H1 (cell line): Measurements from ENCODE around the gene ERCC3. TPM values are rescaled to one million over a fixed set of nuclear protein-coding genes. Genes with fewer than 3 reads are reported as not detected.
A peak's percentile ranks its signal among the peaks of the same experiment; 100 is the strongest.

Experiments
- CTCF ChIA-PET: fragments of 300-600 bp; sonication (Branson Sonifier 250); formaldehyde crosslinking; loops from one replicate; lab custom pipeline; 2021; ENCODE audit not compliant: partially characterized antibody; lab: Charles Lee
- POLR2A ChIA-PET: fragments of 300-600 bp; sonication (Branson Sonifier 250); formaldehyde crosslinking; loops from one replicate; lab custom pipeline; 2021; ENCODE audit warnings: inconsistent platforms; ENCODE audit not compliant: partially characterized antibody; lab: Charles Lee
- DNase-seq, 2 experiments: peaks; one replicate each; pipeline versions ENCODE4 v3.0.0 to v3.0.0-alpha.2; 2010 to 2022; ENCODE audit warnings: low spot score in 2 of 2, low read depth in 1 of 2, mixed read lengths in 1 of 2
- FAIRE-seq: peaks from 2 replicates; lab custom pipeline; 2011; peaks lifted over from hg19 to GRCh38; lab: Jason Lieb, UNC
- H2AFZ ChIP-seq: 2 replicates; pipeline ENCODE4 v1.8.1; 2012; ENCODE audit warnings: low read length, inconsistent platforms
- H2AK5ac ChIP-seq: 2 replicates; pipeline ENCODE4 v1.6.1; 2013; ENCODE audit warnings: low read depth, low read length
- H2BK120ac ChIP-seq: replicated peaks from 2 replicates; pipeline ENCODE3; 2013; ENCODE audit warnings: low read depth, low read length, inconsistent platforms
- H2BK12ac ChIP-seq: 2 replicates; pipeline ENCODE4 v1.6.1; 2013; ENCODE audit warnings: low read depth, low read length
- H2BK15ac ChIP-seq: 2 replicates; pipeline ENCODE4 v1.6.1; 2013; ENCODE audit warnings: low read length
- H2BK20ac ChIP-seq: 2 replicates; pipeline ENCODE4 v1.6.1; 2013; ENCODE audit warnings: low read length
- H2BK5ac ChIP-seq: 2 replicates; pipeline ENCODE4 v1.6.1; 2013; ENCODE audit warnings: low read depth, low read length
- H3K14ac ChIP-seq: 2 replicates; pipeline ENCODE4 v1.6.1; 2013; ENCODE audit warnings: inconsistent platforms; ENCODE audit not compliant: insufficient read length
- H3K18ac ChIP-seq: 2 replicates; pipeline ENCODE4 v1.6.1; 2013; ENCODE audit warnings: low read length; ENCODE audit errors: extremely low read depth
- H3K23ac ChIP-seq: 2 replicates; pipeline ENCODE4 v1.6.1; 2013; ENCODE audit warnings: inconsistent platforms; ENCODE audit not compliant: insufficient read length
- H3K23me2 ChIP-seq: 2 replicates; pipeline ENCODE4 v1.6.1; 2013; ENCODE audit warnings: low read depth, low read length
- H3K27ac ChIP-seq: 2 replicates; pipeline ENCODE4 v1.6.1; 2011; ENCODE audit warnings: low read depth, low read length, inconsistent platforms
- H3K27me3 ChIP-seq, 4 experiments: replicated peaks in 1 of 4; 1 replicate in 1 of 4; 2 replicates in 3 of 4; pipeline versions ENCODE4 v1.6.1 to v1.8.1; 2011 to 2013; ENCODE audit warnings: low read length in 3 of 4, mild to moderate bottlenecking in 3 of 4, inconsistent platforms in 2 of 4, mixed read lengths in 2 of 4, moderate library complexity in 1 of 4; ENCODE audit not compliant: control insufficient read depth in 3 of 4, insufficient read depth in 3 of 4; ENCODE audit errors: extremely low read depth in 1 of 4
- H3K36me3 ChIP-seq, 4 experiments: 2 replicates each; pipeline versions ENCODE4 v1.6.1 to v1.8.1; 2011 to 2013; ENCODE audit warnings: mild to moderate bottlenecking in 4 of 4, low read length in 3 of 4, moderate library complexity in 2 of 4, control low read depth in 1 of 4, inconsistent platforms in 1 of 4; ENCODE audit not compliant: insufficient read depth in 4 of 4, control insufficient read depth in 2 of 4
- H3K4ac ChIP-seq: replicated peaks from 2 replicates; pipeline ENCODE3; 2013; ENCODE audit warnings: low read length, low read depth, mixed read lengths, inconsistent platforms; ENCODE audit not compliant: insufficient read length
- H3K4me1 ChIP-seq, 4 experiments: replicated peaks in 1 of 4; 1 replicate in 1 of 4; 2 replicates in 3 of 4; pipeline versions ENCODE4 v1.6.1 to v1.8.1; 2011 to 2013; ENCODE audit warnings: low read length in 3 of 4, inconsistent platforms in 2 of 4, mixed read lengths in 1 of 4; ENCODE audit not compliant: insufficient read depth in 4 of 4, control insufficient read depth in 3 of 4
- H3K4me2 ChIP-seq, 2 experiments: 2 replicates each; pipeline versions ENCODE4 v1.6.1 to v1.8.1; 2011 to 2013; ENCODE audit warnings: low read depth in 2 of 2, low read length in 2 of 2, control low read depth in 1 of 2, inconsistent platforms in 1 of 2, mild to moderate bottlenecking in 1 of 2; ENCODE audit not compliant: insufficient read depth in 1 of 2
- H3K4me3 ChIP-seq, 4 experiments: fragments of 200-600, 300-600 bp in 1 of 4; sonication (generic), shearing (Covaris generic), sonication (Bioruptor Twin) in 1 of 4; 2 replicates each; pipeline versions ENCODE4 v1.5.1 to v1.8.1; 2011 to 2016; ENCODE audit warnings: low read length in 4 of 4, low read depth in 3 of 4, control low read depth in 2 of 4, inconsistent platforms in 2 of 4, mild to moderate bottlenecking in 2 of 4, mixed read lengths in 1 of 4, moderate library complexity in 1 of 4; ENCODE audit not compliant: insufficient read depth in 2 of 4; ENCODE audit errors: extremely low read depth in 1 of 4
- H3K56ac ChIP-seq: replicated peaks from 2 replicates; pipeline ENCODE3; 2013; ENCODE audit warnings: low read depth, mild to moderate bottlenecking, mixed read lengths, low read length, inconsistent platforms; ENCODE audit not compliant: insufficient read length
- H3K79me1 ChIP-seq: 2 replicates; pipeline ENCODE4 v1.6.1; 2013; ENCODE audit warnings: low read depth, low read length, control low read depth
- H3K79me2 ChIP-seq, 2 experiments: 2 replicates each; pipeline versions ENCODE4 v1.6.1 to v1.8.1; 2012 to 2013; ENCODE audit warnings: low read length in 2 of 2, mild to moderate bottlenecking in 2 of 2, inconsistent platforms in 1 of 2; ENCODE audit not compliant: insufficient read depth in 2 of 2, control insufficient read depth in 1 of 2
- H3K9ac ChIP-seq, 4 experiments: replicated peaks in 1 of 4; 1 replicate in 1 of 4; 2 replicates in 3 of 4; pipeline versions ENCODE4 v1.6.1 to v1.8.1; 2011 to 2013; ENCODE audit warnings: low read depth in 3 of 4, low read length in 3 of 4, control low read depth in 2 of 4, mild to moderate bottlenecking in 2 of 4, moderate library complexity in 2 of 4, inconsistent platforms in 1 of 4; ENCODE audit errors: extremely low read depth in 1 of 4
- H3K9me3 ChIP-seq, 2 experiments: 2 replicates each; pipeline versions ENCODE4 v1.6.1 to v1.8.1; 2012 to 2013; ENCODE audit warnings: mild to moderate bottlenecking in 2 of 2, moderate library complexity in 2 of 2, control low read depth in 1 of 2, inconsistent platforms in 1 of 2, low read depth in 1 of 2, low read length in 1 of 2, mixed read lengths in 1 of 2; ENCODE audit not compliant: insufficient read depth in 2 of 2
- H4K20me1 ChIP-seq, 2 experiments: replicated peaks in 1 of 2; 2 replicates each; pipeline versions ENCODE3 to v1.8.1; 2011 to 2013; ENCODE audit warnings: inconsistent platforms in 2 of 2, low read length in 2 of 2, mild to moderate bottlenecking in 1 of 2; ENCODE audit not compliant: insufficient read depth in 2 of 2, control insufficient read depth in 1 of 2
- H4K5ac ChIP-seq: 2 replicates; pipeline ENCODE4 v1.6.1; 2013; ENCODE audit warnings: low read length, low read depth, mixed read lengths, inconsistent platforms; ENCODE audit not compliant: insufficient read length
- H4K8ac ChIP-seq: 2 replicates; pipeline ENCODE4 v1.8.0; 2013; ENCODE audit warnings: mild to moderate bottlenecking, moderate library complexity, low read length, inconsistent platforms; ENCODE audit not compliant: insufficient read depth; ENCODE audit errors: extremely low read depth
- H4K91ac ChIP-seq: replicated peaks from 2 replicates; pipeline ENCODE3; 2013; ENCODE audit warnings: low read length, mixed read lengths, inconsistent platforms; ENCODE audit not compliant: insufficient read length
- CREB1 ChIP-seq: IDR thresholded peaks from 2 replicates; pipeline ENCODE4 v1.6.1; 2012; ENCODE audit warnings: inconsistent platforms
- FOSL1 ChIP-seq: IDR thresholded peaks from 2 replicates; pipeline ENCODE4 v1.6.1; 2011; ENCODE audit warnings: mild to moderate bottlenecking, low read depth, low read length, moderate library complexity; ENCODE audit not compliant: insufficient read depth
- KDM1A ChIP-seq: fragments of 200-600, 300-600 bp; sonication (generic); IDR thresholded peaks from 2 replicates; pipeline ENCODE4 v1.7.1; 2016; ENCODE audit warnings: mild to moderate bottlenecking, low read length, borderline replicate concordance
- KDM4A ChIP-seq: IDR thresholded peaks from one replicate; pipeline ENCODE4 v1.7.1; 2012; ENCODE audit warnings: low read depth, mild to moderate bottlenecking, moderate library complexity, low read length, inconsistent platforms; ENCODE audit not compliant: severe bottlenecking
- PHF8 ChIP-seq: fragments of 200-600 bp; sonication (generic); conservative IDR thresholded peaks from 2 replicates; pipeline ENCODE4 v1.7.1; 2012; ENCODE audit warnings: low read depth, mild to moderate bottlenecking, inconsistent platforms, low read length, moderate library complexity
- SIRT6 ChIP-seq: IDR thresholded peaks from one replicate; pipeline ENCODE4 v1.7.1; 2012; ENCODE audit warnings: low read length, inconsistent platforms
- SRF ChIP-seq: IDR thresholded peaks from 2 replicates; pipeline ENCODE4 v1.6.1; 2011; ENCODE audit warnings: mild to moderate bottlenecking, low read depth, low read length, moderate library complexity
- TAF7 ChIP-seq: optimal IDR thresholded peaks from 2 replicates; pipeline ENCODE3; 2011; ENCODE audit warnings: low read depth, mild to moderate bottlenecking, inconsistent platforms, low read length, moderate library complexity, borderline replicate concordance
- TEAD4 ChIP-seq: IDR thresholded peaks from 2 replicates; pipeline ENCODE4 v1.6.1; 2012; ENCODE audit warnings: low read depth, low read length, inconsistent platforms, mixed read lengths
- WGBS, 2 experiments: shearing (Covaris generic) in 1 of 2; methylation state at CpG; one replicate each; pipeline versions ENCODE4 v1.1.6 to v1.1.7; 2013 to 2015; ENCODE audit warnings: low lambda C conversion rate in 2 of 2, mixed read lengths in 2 of 2, inconsistent platforms in 1 of 2, low coverage in 1 of 2, missing lambda C conversion rate in 1 of 2; ENCODE audit not compliant: insufficient replicate concordance in 2 of 2, insufficient coverage in 1 of 2, insufficient read length in 1 of 2; ENCODE audit errors: extremely low coverage in 1 of 2, missing lambda C conversion rate in 1 of 2; 5-methylcytosine and 5-hydroxymethylcytosine counted together
- polyA plus RNA-seq, 7 experiments: library from polyadenylated mRNA; depleted of rRNA in 3 of 7; stranded (reverse) in 5 of 7; unstranded in 2 of 7; fragments of >200 nt in 5 of 7; fragments of 200-250 nt in 2 of 7; gene quantifications; 1 replicate in 5 of 7; 2 replicates in 1 of 7; 4 replicates in 1 of 7; pipeline versions ENCODE4 v1.2.1 to v1.2.3, GENCODE V29; 2011 to 2013; ENCODE audit warnings: missing spikeins in 2 of 7, mixed read lengths in 2 of 7
- total RNA-seq: library from RNA; stranded (reverse); fragmentation: NEBNext Ultra II Directional; extraction: Animal tissue kit (Norgen Biotek cat#: 25700); gene quantifications from 2 replicates; pipeline ENCODE4 v1.2.1, GENCODE V29; 2021

Gene ERCC3
- total and polyA plus RNA-seq, 2 of the 8 experiments (the other 6 are each of a cell fraction or from before 2014, with no cell fraction given), result 41.8 to 48.9 TPM

DNA sequence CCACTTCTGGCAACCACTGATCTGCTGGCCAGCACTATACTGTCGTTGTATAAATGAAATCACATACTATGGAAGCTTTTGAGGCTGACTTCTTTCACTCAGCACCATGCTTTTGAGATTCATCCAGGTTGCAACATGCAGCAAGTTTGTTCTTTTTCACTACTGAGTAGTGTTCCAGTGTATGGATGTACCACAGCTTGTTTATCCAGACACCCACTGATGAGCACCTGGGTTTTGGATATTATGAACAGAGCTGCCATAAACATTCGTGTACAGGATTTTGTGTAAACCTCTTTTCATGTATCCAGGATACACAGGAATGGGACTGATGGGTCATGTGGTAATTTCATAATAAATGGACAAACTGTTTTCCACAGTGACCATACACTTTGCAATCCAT lies 10.7 kb downstream of the ERCC3 start:
- peaks cover 9 to 10% of the 10 kb centered on the region in 2 experiments; a peak in 2 of 4 replicates for H3K9me3 ChIP-seq
- H3K9ac ChIP-seq, result no peak overlapping the region
- no peak overlapping the region for H2BK12ac ChIP-seq
- no peak overlapping the region for H3K4me3 ChIP-seq
- H2BK15ac ChIP-seq, result no peak overlapping the region
- H3K18ac ChIP-seq, result no peak overlapping the region
- 86% methylated on average over 2 of the region's 2 CpGs; no CpG with 5 or more reads in 1 of the 2 experiments for WGBS, 2 experiments
- H3K27me3 ChIP-seq, result no peaks in the 10 kb centered on the region
- H3K14ac ChIP-seq, result no peak overlapping the region
- H4K91ac ChIP-seq, result no peak overlapping the region
- FAIRE-seq (no peak), DNase-seq (peak in 1 of 2 experiments; percentile 11)
- H3K79me2 ChIP-seq, result peaks cover 0 to 24% of the 10 kb centered on the region in 2 experiments; a peak in 2 of 4 replicates
- H2AK5ac ChIP-seq, result no peak overlapping the region
- H3K27ac ChIP-seq, result no peak overlapping the region
- ChIA-PET CTCF (interaction anchor here (2.7 kb wide), 1 partner anchor 86 kb away, joined by 10 read pairs; no protein-coding TSS in a partner anchor), POLR2A (interaction anchor here (1.0 to 3.3 kb wide), 2 partner anchors 11 to 13 kb away, joined by 3 to 14 read pairs; partner anchors contain the start of gene ERCC3)
- H4K8ac ChIP-seq, result no peak overlapping the region
- H3K4ac ChIP-seq, result no peak overlapping the region
- no peak overlapping the region for H3K56ac ChIP-seq
- H2AFZ ChIP-seq, result no peak overlapping the region
- H4K20me1 ChIP-seq, result peaks cover 5 to 12% of the 10 kb centered on the region in 2 experiments
- TF ChIP-seq TEAD4 (no peak), PHF8 (no peak), KDM1A (peak; percentile 81; the same call in 1 of the 2 replicates), KDM4A (no peak), CREB1 (no peak), TAF7 (no peak), SIRT6 (no peak), SRF (no peak), FOSL1 (no peak)
- no peak overlapping the region for H2BK20ac ChIP-seq
- no peak overlapping the region for H4K5ac ChIP-seq
- no peaks in the 10 kb centered on the region for H3K23me2 ChIP-seq
- H3K4me2 ChIP-seq, result no peak overlapping the region
- H3K79me1 ChIP-seq, result no peaks in the 10 kb centered on the region; the same call in 1 of the 2 replicates
- H2BK120ac ChIP-seq, result no peak overlapping the region
- H2BK5ac ChIP-seq, result no peak overlapping the region
- H3K4me1 ChIP-seq, result no peaks in the 10 kb centered on the region
- H3K23ac ChIP-seq, result no peak overlapping the region
- peaks cover 46 to 87% (median 72%) of the 10 kb centered on the region in 4 experiments for H3K36me3 ChIP-seq
